LNCaP clone FGC (cell line): ENCODE measurements around the gene TSNAXIP1.

ENCODE experiments used
- DNase-seq: peaks from one replicate; pipeline ENCODE4 v3.0.0-alpha.2; 2011; ENCODE audit warnings: low read depth
- H3K4me3 ChIP-seq: 2 replicates; pipeline ENCODE4 v1.5.1; 2011; ENCODE audit warnings: mild to moderate bottlenecking, low read depth, low read length, control low read depth
- TF ChIP-seq, protein P1 (sequence below): IDR thresholded peaks from 2 replicates; pipeline ENCODE4 v1.5.1; 2012; ENCODE audit warnings: mild to moderate bottlenecking; ENCODE audit not compliant: control insufficient read depth, insufficient read depth; ENCODE audit errors: extremely low read depth

Gene TSNAXIP1

DNA sequence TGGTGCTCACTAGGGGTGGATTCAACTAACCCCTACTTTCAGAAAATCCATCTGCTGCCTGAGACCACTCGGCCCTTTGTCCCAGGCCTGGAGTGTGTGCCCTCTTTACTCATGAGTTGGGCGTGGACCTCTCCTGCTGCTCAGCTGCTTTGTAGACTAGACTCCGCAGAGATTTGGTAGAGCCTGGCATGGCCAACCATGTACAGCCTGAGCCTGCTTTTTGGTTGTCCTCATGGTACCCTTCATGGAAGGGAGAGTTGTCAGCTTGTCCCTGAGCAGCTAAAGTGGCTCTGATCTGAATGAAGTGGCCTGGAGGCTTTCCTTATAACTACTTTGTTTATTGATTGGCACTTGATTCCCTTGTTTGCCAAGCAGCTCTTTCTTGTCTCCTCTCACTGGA is 67.7 kb downstream of the TSNAXIP1 start:
- DNase-seq, result no peak
- TF ChIP-seq, protein P1, sequence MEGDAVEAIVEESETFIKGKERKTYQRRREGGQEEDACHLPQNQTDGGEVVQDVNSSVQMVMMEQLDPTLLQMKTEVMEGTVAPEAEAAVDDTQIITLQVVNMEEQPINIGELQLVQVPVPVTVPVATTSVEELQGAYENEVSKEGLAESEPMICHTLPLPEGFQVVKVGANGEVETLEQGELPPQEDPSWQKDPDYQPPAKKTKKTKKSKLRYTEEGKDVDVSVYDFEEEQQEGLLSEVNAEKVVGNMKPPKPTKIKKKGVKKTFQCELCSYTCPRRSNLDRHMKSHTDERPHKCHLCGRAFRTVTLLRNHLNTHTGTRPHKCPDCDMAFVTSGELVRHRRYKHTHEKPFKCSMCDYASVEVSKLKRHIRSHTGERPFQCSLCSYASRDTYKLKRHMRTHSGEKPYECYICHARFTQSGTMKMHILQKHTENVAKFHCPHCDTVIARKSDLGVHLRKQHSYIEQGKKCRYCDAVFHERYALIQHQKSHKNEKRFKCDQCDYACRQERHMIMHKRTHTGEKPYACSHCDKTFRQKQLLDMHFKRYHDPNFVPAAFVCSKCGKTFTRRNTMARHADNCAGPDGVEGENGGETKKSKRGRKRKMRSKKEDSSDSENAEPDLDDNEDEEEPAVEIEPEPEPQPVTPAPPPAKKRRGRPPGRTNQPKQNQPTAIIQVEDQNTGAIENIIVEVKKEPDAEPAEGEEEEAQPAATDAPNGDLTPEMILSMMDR, result no peak
- H3K4me3 ChIP-seq, result peak overlapping the region; percentile 85

DNA sequence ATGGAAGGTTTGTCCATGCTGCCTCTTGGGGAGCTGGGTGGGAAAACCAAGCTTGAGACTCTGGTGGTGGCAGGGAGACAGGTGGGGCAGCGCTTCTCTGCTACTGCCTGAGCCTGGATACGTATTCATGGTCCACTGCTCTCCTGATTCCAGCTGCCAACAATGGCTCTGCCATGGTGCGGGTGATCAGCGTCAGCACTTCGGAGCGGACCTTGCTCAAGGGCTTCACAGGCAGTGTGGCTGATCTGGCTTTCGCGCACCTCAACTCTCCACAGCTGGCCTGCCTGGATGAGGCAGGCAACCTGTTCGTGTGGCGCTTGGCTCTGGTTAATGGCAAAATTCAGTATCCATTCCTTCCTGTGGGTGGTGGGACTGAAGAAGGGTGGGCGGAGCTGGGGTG is 70.4 kb downstream of the TSNAXIP1 start:
- H3K4me3 ChIP-seq, result no peak overlapping the region
- TF ChIP-seq, protein P1, result no peak
- DNase-seq, result no peak
